ENCODE measurements around the gene HOXA1.

The HOXA1 gene

DNA sequence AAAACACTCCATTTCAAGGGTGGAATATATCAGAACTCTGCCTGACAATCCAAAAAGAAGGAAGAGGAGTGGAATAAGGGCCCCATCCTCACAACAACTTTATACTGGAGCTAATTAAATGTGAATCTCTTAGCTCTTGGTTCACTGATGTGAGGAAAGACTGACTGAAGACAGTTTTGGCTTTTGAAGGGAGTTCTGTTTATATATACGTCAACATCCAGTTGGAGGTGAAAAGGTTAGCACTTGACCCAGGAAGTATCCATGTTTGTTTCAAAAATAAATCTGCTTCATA is 3.0 kb downstream of the HOXA1 start:
- no peak for DNase-seq (ENCODE audit: low read depth in 2 of 2)

- no peak for DNase-seq (ENCODE audit: low read depth in 2 of 2)
Observed at GRCh38 chr7:27091941-27092818, 3.6 kb downstream of the HOXA1 start.

GRCh38 chr7:27091105-27091504 is 4.7 kb downstream of the HOXA1 start:
- no peak for DNase-seq (ENCODE audit: low read depth in 2 of 2)

GRCh38 chr7:27088002-27088922 is 7.5 kb downstream of the HOXA1 start:
- no peak for DNase-seq (ENCODE audit: low read depth in 2 of 2)

GRCh38 chr7:27083646-27084045 is 12.2 kb downstream of the HOXA1 start:
- DNase-seq (ENCODE audit: low read depth in 2 of 2): no peak

DNA sequence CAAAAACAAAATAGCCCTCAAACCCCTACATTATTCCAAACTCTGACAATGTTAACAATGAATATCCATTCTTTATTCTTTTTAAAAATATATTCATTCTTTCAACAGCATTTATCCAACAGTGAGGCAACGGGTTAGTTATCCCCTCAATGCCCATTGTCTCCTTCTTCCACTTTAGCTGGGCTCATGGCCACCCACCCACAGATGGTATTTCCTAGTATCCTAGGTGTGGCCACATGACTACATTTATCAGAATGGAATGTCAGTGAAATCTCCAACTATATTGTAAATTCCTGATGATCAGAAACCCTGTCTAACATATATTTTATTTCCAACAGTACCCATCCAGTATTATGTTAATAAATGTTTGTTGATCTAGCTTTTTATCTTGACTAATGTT is 13.6 kb downstream of the HOXA1 start:
- no peak for DNase-seq (ENCODE audit: low read depth in 2 of 2)

GRCh38 chr7:27080844-27081436 is 14.9 kb downstream of the HOXA1 start:
- no peak for DNase-seq (ENCODE audit: low read depth in 2 of 2)

DNA sequence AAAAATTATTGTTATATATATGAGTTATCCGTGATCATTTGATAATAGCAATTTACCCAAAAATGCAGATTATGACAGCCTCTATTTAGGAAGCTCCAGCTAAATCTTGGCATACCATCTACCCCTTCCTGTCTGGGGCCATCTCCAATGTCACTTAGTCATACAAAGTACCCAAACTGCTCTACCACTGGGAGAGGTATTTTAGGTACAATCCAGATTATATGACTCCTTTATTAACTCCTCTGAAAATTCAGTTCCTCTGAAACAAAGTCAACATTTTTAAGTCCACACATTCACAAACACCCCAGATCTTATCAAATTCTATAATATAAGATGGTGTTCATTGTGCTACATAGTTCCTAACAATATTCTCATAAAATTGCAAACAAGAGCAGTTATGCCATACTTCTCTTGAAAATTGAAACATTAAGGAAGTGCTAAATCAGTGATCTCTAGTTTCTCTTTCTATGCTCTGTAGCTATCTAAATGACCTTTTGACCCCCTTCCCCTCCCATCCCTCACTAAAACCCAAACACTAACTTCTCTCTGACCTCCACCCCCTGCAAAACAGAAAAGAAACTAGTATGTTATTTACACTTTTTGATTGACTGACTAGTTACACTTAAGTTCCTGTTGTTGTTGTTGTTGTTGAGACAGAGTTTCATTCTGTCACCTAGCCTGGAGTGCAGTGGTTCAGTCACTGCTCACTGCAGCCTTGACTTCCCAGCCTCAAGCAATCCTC is 16.4 kb downstream of the HOXA1 start:
- no peak for DNase-seq (ENCODE audit: low read depth in 2 of 2)

DNA sequence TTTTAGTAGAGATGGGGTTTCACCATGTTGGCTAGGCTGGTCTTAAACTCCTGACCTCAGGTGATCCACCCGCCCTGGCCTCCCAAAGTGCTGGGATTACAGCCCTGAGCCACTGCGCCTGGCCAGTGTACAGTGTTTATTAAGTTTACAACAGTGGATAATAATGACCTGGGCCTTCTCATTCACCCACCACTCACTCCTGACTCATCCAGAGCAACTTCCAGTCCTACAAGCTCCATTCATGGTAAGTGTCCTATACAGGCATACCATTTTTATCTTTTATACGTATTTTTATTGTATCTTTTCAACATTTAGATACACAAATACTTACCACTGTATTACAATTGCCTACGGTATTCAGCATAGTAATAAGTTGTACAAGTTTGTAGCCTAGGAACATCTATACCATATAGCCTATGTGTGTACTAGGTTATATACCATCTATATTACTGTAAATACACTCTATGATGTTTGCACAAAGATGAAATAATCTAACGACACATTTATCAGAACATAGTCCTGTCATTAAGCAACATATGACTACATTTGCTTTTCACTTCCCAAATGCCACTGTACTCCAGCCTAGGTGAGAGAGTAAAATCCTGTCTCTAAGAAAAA is 17.1 kb downstream of the HOXA1 start:
- no peak for DNase-seq (ENCODE audit: low read depth in 2 of 2)

DNA sequence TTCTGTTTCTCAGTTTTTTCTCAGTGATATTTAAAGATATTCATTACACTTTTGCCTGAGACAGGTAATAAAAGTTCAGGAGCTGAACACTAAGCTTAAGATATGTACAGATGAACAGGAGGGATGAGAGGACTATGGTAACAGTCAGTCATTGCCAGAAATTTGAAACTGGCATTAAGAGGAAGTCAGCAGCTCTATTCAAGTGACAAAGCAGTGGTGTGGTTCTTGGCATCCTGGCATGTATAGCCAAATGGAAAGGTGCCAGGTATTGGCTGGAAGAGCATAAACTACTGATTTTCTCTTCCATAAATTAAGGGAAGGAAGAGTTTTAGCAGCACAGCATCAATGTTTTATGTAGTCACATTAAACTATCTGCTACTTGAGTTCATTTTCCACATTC is 22.7 kb downstream of the HOXA1 start:
- no peak for DNase-seq (ENCODE audit: low read depth in 2 of 2)

DNA sequence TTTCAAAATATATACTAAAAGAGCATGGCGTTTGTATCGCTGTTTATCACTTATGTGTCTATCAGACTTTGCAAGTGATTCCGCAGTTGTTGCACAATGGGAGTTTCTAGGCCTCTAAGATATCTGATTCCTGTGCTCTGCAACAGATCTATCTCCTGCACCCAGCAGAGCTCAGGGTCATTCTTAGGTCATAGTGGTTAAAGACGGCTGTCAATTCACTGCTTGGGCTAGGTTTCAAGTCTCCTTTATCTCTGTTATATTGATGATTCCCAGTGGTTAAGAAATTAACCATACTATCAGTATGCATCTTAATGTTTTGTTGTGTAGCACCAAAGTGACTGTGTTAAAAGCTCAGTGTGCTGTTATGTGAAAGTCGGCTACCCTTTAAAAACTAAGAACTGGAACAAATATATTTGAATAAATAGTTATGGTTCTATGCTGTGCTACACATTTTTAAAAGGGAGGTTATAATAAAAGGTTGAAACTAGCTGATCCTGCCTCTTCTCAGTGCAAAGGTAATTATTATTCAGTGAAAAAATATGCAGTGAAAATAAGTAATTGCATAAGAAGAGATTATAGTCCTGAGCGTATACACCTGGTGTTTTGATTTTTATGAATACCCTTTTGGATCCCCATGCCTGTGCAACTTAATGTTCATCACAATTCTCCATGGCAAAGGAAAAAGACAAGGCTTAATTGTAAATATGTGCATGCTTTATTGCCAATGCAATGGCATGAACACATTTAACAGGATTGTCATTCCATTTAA is 24.0 kb downstream of the HOXA1 start:
- DNase-seq (ENCODE audit: low read depth in 2 of 2): no peak

DNA sequence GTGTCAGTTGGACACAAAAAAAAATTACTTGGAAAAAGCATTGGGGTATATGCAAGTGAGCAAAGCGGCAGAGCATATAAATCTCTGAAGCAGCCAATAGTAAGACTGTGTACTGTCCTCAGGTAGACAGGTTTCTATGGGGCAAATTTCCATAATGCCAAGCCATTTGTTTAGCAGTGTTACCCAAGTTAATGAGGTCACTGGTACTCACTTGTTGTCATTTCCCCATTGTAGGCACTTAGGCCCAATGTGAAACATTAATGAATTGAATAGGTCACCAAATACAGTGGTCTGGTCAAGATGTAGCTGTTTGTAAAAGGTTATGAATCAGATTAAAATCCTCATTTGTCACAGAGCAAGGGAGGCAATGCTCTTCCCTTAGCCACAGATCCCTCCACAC is 27.5 kb downstream of the HOXA1 start:
- no peak for DNase-seq (ENCODE audit: low read depth in 2 of 2)

DNA sequence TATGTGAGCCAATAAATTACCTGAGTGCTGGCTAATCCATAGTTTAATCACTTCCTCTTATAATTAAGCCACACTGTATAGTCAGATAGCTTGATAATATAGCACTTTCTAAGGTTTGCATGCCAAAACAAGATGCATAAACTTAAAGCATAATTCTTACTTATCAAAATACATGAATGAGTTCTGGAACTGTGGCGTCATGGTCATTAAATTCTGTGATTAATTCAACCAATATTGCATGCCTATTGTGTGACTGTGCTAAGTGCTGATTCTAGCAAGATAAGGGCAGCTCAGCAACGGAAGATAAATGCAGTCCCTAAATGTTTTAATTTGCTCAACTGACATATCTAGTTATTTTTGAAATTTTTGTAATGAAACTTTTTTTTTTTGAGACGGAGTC is 29.7 kb downstream of the HOXA1 start:
- DNase-seq (ENCODE audit: low read depth in 2 of 2): no peak

- DNase-seq (ENCODE audit: low read depth in 2 of 2): no peak
Observed at GRCh38 chr7:27065709-27066108, 30.1 kb downstream of the HOXA1 start.

DNA sequence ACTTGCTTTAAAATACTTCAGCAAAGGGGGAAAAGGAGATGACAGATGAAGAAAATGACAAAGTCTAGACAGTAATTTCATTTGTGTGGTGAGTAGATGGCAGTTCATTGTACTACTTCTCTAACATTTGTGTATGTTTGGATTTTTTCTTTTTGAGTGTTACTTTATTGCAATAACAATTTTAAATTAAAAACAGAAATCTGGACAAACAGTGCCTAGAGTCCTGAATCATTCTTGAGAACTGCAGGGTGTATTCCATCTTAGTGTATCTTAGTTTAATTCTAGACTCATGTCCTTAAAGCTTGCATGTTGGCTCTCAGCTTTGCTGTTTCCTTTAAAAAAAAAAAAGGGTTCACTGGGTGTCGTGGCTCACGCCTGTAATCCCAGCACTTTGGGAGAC is 31.1 kb downstream of the HOXA1 start:
- DNase-seq (ENCODE audit: low read depth in 2 of 2): no peak

DNA sequence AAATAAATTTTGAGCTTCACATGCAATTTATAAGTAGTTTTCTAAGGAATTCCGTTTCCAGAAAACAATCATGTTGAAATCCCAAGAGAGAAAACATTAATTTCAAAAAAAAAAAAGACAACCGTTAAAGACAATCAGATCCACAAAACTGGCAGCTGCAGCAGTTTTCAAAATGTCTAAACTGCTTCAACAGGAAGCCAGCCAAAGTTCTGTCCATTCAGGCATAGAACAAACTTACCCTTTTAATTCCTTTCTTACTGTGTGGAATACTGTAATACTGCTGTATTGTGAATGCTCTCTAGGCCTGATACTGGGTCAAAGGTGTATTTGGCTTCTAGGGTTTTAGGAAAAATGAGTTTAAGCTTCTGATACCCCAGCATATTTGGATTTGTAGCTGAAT is 31.6 kb downstream of the HOXA1 start:
- no peak for DNase-seq (ENCODE audit: low read depth in 2 of 2)

- DNase-seq (ENCODE audit: low read depth in 2 of 2): no peak
Observed at GRCh38 chr7:27062946-27063345, 32.9 kb downstream of the HOXA1 start.

DNA sequence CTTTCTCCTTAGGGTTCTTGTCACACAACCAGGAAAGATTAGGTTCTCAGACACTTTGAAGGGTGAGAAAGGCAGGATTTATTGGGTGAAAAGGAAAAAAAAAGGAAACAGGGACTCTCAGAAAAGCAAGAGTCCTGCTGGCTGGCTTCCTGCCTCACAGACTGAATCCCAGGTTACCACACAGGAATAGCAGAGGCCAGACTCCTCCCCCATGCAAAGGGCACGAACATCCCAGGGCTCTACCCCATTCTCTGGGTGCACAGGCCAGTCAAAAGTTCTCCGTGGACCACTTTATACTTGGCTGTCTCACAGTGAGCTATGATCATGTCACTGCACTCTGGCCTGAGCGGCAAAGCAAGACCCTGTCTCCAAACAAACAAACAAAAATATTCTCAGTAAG is 42.6 kb downstream of the HOXA1 start:
- DNase-seq (ENCODE audit: low read depth in 2 of 2): no peak

DNA sequence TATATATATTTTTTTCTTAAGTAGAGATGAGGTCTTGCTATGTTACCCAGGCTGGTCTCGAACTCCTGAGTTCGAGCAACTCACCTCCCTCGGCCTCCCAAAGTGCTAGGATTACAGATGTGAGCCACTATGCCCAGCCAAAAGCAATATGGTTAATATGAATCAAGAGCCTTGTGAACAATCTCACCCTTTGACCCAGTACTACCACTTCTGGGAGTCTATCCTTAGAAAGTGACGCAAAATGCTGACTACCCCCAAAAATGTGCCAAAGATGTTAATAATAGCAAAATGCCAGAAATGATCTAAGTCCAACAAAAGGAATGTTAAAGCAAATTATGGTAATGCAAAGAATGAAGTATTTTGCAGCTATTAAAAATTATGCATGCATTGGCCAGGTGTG is 44.3 kb downstream of the HOXA1 start:
- DNase-seq (ENCODE audit: low read depth in 2 of 2): no peak

DNA sequence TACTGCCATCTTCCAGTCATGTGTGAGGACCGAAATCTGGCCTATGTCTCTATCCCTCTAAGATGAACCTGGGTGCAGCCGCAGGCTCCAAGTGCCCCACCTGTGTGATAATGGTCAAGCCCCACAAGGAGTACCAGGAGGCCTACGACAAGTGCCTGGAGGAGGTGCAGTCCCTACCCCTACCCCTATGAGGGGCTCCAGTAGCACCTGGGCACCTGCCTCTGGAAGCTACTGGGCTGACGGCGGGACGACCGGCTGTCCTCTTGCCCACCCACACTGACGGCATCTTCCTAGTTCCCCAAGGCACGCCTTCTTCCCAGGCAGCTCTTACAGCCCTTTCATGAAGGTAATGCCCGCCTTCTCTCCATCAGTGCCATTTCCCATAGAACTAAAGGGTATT is 47.4 kb downstream of the HOXA1 start:
- no peak for DNase-seq (ENCODE audit: low read depth in 2 of 2)
